ENCODE data around the gene TMEM161B.

TMEM161B gene

DNA sequence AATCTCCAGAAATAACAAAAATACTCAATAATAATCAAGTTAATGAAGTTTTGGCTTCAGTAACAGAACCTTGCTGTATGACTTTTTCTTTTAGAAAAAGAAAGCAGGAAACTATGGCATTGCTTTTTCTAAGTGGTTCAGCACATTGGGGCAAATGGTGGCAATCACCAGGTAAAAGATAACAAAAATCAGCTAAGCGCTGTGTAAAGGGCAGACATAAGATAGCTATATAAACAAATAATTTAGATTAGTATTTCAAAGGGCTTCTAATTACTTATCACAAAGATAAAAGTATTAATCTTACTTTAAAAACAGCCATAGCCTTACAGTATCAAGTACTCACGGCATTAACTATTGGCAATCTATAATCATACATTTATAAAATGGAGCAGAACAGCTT is 10.0 kb downstream of the TMEM161B start:
- Histone ChIP-seq H3K79me2 (ENCODE audit: insufficient read depth, low read length) (peaks cover 98% of the 10 kb centered on the region), H3K9me3 (ENCODE audit: insufficient read depth, low read depth, low read length) (no peaks in the 10 kb centered on the region), H3F3A (ENCODE audit: low read depth) (0 out of 2 replicates have a peak, but pooled peaks cover 3% of the 10 kb centered on the region), H2AFZ (ENCODE audit: low read length) (no peak overlapping the region), H3K36me3 (ENCODE audit: insufficient read depth, low read length) (no peaks in the 10 kb centered on the region), H3K4me3 (ENCODE audit: low read length, poor library complexity, severe bottlenecking) (no peak overlapping the region), H3K9ac (ENCODE audit: low read depth, low read length, poor library complexity, severe bottlenecking) (no peak overlapping the region), H4K20me1 (ENCODE audit: insufficient read depth, low read length, poor library complexity, severe bottlenecking) (peaks cover 41% of the 10 kb centered on the region), H3K27me3 (ENCODE audit: insufficient read depth, low read length, poor library complexity, severe bottlenecking) (no peaks in the 10 kb centered on the region), H3K9me2 (replicated peaks; ENCODE audit: low read depth, low read length) (no peaks in the 10 kb centered on the region), H3K4me1 (ENCODE audit: insufficient read depth, low read length, poor library complexity, severe bottlenecking) (peaks cover 16% of the 10 kb centered on the region), H3K4me2 (ENCODE audit: low read depth, low read length, poor library complexity, severe bottlenecking) (no peak overlapping the region)
- no peak for TF ChIP-seq EZH2phosphoT487 (IDR thresholded peaks at IDR 0.05; ENCODE audit: borderline replicate concordance)
- TF ChIP-seq, protein P1, sequence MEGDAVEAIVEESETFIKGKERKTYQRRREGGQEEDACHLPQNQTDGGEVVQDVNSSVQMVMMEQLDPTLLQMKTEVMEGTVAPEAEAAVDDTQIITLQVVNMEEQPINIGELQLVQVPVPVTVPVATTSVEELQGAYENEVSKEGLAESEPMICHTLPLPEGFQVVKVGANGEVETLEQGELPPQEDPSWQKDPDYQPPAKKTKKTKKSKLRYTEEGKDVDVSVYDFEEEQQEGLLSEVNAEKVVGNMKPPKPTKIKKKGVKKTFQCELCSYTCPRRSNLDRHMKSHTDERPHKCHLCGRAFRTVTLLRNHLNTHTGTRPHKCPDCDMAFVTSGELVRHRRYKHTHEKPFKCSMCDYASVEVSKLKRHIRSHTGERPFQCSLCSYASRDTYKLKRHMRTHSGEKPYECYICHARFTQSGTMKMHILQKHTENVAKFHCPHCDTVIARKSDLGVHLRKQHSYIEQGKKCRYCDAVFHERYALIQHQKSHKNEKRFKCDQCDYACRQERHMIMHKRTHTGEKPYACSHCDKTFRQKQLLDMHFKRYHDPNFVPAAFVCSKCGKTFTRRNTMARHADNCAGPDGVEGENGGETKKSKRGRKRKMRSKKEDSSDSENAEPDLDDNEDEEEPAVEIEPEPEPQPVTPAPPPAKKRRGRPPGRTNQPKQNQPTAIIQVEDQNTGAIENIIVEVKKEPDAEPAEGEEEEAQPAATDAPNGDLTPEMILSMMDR (conservative IDR thresholded peaks at IDR 0.05; ENCODE audit: low read length) = no peak

DNA sequence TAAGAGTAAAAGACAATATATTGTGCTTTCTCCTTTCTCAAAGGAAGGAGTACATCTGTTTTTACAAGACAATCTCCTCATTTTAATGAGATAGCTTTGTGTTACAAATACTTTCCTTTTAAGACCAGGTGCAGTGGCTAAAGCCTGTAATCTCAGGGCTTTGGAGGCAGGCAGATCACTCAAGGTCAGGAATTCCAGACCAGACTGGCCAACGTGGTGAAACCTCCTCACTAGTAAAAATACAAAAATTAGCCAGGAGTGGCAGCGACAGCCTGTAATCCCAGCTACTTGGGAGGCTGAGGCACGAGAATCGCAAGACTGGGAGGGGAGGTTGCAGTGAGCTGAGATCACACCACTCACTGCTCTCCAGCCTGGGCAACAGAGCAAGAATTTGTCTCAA is 11.8 kb downstream of the TMEM161B start:
- peaks cover 39% of the 10 kb centered on the region for H4K20me1 ChIP-seq (ENCODE audit: insufficient read depth, low read length, poor library complexity, severe bottlenecking)
- H3K79me2 ChIP-seq (ENCODE audit: insufficient read depth, low read length) = peaks cover 99% of the 10 kb centered on the region
- no peaks in the 10 kb centered on the region for H3K9me3 ChIP-seq (ENCODE audit: insufficient read depth, low read depth, low read length)
- no peaks in the 10 kb centered on the region for H3K27me3 ChIP-seq (ENCODE audit: insufficient read depth, low read length, poor library complexity, severe bottlenecking)
- no peak overlapping the region for H3K4me2 ChIP-seq (ENCODE audit: low read depth, low read length, poor library complexity, severe bottlenecking)
- no peak overlapping the region for H2AFZ ChIP-seq (ENCODE audit: low read length)
- no peak overlapping the region for H3K4me3 ChIP-seq (ENCODE audit: low read length, poor library complexity, severe bottlenecking)
- H3K9me2 ChIP-seq (replicated peaks; ENCODE audit: low read depth, low read length) = no peaks in the 10 kb centered on the region
- H3K36me3 ChIP-seq (ENCODE audit: insufficient read depth, low read length) = no peaks in the 10 kb centered on the region
- peaks cover 9% of the 10 kb centered on the region for H3K4me1 ChIP-seq (ENCODE audit: insufficient read depth, low read length, poor library complexity, severe bottlenecking)
- no peak for TF ChIP-seq EZH2phosphoT487 (IDR thresholded peaks at IDR 0.05; ENCODE audit: borderline replicate concordance)
- TF ChIP-seq, protein P1 (conservative IDR thresholded peaks at IDR 0.05; ENCODE audit: low read length) = no peak
- H3K9ac ChIP-seq (ENCODE audit: low read depth, low read length, poor library complexity, severe bottlenecking) = no peak overlapping the region
- no peaks in the 10 kb centered on the region for H3F3A ChIP-seq (ENCODE audit: low read depth)

DNA sequence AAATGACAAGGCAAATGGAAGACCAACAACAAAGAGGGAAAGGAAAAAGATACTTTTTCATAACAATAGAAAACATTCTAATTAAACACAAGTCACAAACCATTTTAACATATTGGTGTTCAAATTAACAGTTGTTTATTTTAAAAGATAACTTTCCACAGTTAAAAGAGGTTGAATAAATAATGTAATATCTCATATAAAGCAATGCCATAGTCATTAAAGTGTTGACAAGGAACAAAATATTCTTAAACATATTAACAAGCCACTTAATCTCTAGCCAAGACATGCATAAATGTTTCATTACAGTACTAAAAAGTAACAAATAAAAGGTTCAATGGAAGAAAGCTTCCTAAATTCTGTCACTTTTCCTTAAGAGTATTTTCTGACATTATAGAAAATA is 12.6 kb downstream of the TMEM161B start:
- no peaks in the 10 kb centered on the region for H3K9me2 ChIP-seq (replicated peaks; ENCODE audit: low read depth, low read length)
- H3F3A ChIP-seq (ENCODE audit: low read depth) = no peaks in the 10 kb centered on the region
- no peaks in the 10 kb centered on the region for H3K27me3 ChIP-seq (ENCODE audit: insufficient read depth, low read length, poor library complexity, severe bottlenecking)
- TF ChIP-seq, protein P1 (conservative IDR thresholded peaks at IDR 0.05; ENCODE audit: low read length) = no peak
- TF ChIP-seq EZH2phosphoT487 (IDR thresholded peaks at IDR 0.05; ENCODE audit: borderline replicate concordance) = no peak
- no peaks in the 10 kb centered on the region for H3K36me3 ChIP-seq (ENCODE audit: insufficient read depth, low read length)
- peaks cover 99% of the 10 kb centered on the region for H3K79me2 ChIP-seq (ENCODE audit: insufficient read depth, low read length)
- no peak overlapping the region for H3K4me2 ChIP-seq (ENCODE audit: low read depth, low read length, poor library complexity, severe bottlenecking)
- H3K9ac ChIP-seq (ENCODE audit: low read depth, low read length, poor library complexity, severe bottlenecking) = no peak overlapping the region
- peaks cover 7% of the 10 kb centered on the region for H3K4me1 ChIP-seq (ENCODE audit: insufficient read depth, low read length, poor library complexity, severe bottlenecking)
- peaks cover 41% of the 10 kb centered on the region for H4K20me1 ChIP-seq (ENCODE audit: insufficient read depth, low read length, poor library complexity, severe bottlenecking)
- no peaks in the 10 kb centered on the region for H3K9me3 ChIP-seq (ENCODE audit: insufficient read depth, low read depth, low read length)
- H2AFZ ChIP-seq (ENCODE audit: low read length) = no peak overlapping the region
- no peak overlapping the region for H3K4me3 ChIP-seq (ENCODE audit: low read length, poor library complexity, severe bottlenecking)
